ENCODE data around the gene KRTAP5-1. TPM values are rescaled to one million over a fixed set of nuclear protein-coding genes. Genes with fewer than 3 reads are reported as not detected.

Gene KRTAP5-1
- polyA plus RNA-seq, 1 of the 3 experiments (the other 2 are of a cell fraction) = not detected

DNA sequence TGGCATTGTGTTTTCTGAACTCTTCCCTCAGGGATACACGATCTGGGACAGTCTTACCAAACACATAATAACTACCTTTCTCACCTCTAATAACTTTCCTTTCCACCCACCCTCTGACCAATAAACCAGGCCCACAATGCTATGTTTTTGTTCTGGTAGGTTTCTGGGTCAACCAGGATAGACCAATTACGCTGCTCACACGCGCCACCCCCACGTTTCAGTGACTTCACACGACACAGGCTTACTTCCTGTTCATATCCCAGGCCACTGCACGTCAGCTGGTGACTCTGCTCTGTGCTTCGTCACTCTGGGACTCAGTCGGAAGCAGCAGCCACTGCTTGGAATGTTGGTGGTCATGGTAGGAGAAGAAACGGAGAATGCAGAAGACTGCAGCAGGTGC lies 34.4 kb upstream of the KRTAP5-1 start:
- TF ChIP-seq USF1 (IDR thresholded peaks at IDR 0.05; ENCODE audit: borderline replicate concordance, low read depth) = no peak
- TF ChIP-seq, protein P1, sequence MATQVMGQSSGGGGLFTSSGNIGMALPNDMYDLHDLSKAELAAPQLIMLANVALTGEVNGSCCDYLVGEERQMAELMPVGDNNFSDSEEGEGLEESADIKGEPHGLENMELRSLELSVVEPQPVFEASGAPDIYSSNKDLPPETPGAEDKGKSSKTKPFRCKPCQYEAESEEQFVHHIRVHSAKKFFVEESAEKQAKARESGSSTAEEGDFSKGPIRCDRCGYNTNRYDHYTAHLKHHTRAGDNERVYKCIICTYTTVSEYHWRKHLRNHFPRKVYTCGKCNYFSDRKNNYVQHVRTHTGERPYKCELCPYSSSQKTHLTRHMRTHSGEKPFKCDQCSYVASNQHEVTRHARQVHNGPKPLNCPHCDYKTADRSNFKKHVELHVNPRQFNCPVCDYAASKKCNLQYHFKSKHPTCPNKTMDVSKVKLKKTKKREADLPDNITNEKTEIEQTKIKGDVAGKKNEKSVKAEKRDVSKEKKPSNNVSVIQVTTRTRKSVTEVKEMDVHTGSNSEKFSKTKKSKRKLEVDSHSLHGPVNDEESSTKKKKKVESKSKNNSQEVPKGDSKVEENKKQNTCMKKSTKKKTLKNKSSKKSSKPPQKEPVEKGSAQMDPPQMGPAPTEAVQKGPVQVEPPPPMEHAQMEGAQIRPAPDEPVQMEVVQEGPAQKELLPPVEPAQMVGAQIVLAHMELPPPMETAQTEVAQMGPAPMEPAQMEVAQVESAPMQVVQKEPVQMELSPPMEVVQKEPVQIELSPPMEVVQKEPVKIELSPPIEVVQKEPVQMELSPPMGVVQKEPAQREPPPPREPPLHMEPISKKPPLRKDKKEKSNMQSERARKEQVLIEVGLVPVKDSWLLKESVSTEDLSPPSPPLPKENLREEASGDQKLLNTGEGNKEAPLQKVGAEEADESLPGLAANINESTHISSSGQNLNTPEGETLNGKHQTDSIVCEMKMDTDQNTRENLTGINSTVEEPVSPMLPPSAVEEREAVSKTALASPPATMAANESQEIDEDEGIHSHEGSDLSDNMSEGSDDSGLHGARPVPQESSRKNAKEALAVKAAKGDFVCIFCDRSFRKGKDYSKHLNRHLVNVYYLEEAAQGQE (IDR thresholded peaks at IDR 0.05; ENCODE audit: low read depth, low read length) = no peak
- TF ChIP-seq EZH2phosphoT487 (IDR thresholded peaks at IDR 0.05; ENCODE audit: borderline replicate concordance, low read depth) = no peak
- no peak for TF ChIP-seq YY1 (IDR thresholded peaks at IDR 0.05; ENCODE audit: low read depth)
- TF ChIP-seq RFX5 (IDR thresholded peaks at IDR 0.05; ENCODE audit: low read length) = no peak
- TF ChIP-seq RXRA (IDR thresholded peaks at IDR 0.05; ENCODE audit: borderline replicate concordance, low read depth) = no peak
- TF ChIP-seq GABPA (IDR thresholded peaks at IDR 0.05; ENCODE audit: low read depth) = no peak
- TF ChIP-seq CHD2 (IDR thresholded peaks at IDR 0.05; ENCODE audit: low read length, partially characterized antibody) = no peak
- no peak for TF ChIP-seq FOXM1 (IDR thresholded peaks at IDR 0.05; ENCODE audit: low read depth)
- no peak for TF ChIP-seq TCF12 (IDR thresholded peaks at IDR 0.05)
- TF ChIP-seq NFIC (IDR thresholded peaks at IDR 0.05; ENCODE audit: borderline replicate concordance) = no peak
- TF ChIP-seq FOXJ3 (CRISPR knock-in tag; IDR thresholded peaks at IDR 0.05) = no peak
- TF ChIP-seq, protein P2, sequence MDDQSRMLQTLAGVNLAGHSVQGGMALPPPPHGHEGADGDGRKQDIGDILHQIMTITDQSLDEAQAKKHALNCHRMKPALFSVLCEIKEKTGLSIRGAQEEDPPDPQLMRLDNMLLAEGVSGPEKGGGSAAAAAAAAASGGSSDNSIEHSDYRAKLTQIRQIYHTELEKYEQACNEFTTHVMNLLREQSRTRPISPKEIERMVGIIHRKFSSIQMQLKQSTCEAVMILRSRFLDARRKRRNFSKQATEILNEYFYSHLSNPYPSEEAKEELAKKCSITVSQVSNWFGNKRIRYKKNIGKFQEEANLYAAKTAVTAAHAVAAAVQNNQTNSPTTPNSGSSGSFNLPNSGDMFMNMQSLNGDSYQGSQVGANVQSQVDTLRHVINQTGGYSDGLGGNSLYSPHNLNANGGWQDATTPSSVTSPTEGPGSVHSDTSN (IDR thresholded peaks at IDR 0.05) = no peak
- Histone ChIP-seq H3K4me3 (ENCODE audit: low read depth in 2 of 2, low read length in 1 of 2) (no peak overlapping the region), H3K27me3 (ENCODE audit: insufficient read depth) (no peaks in the 10 kb centered on the region; the same call in 1 of the 2 replicates), H3K27ac (ENCODE audit: low read depth in 2 of 2, low read length in 1 of 2) (no peak overlapping the region), H3K36me3 (replicated peaks in 1 of 2; ENCODE audit: control insufficient read depth in 1 of 2, insufficient read depth in 2 of 2, low read length in 1 of 2) (no peaks in the 10 kb centered on the region), H3K9me2 (no peaks in the 10 kb centered on the region), H3F3A (replicated peaks; ENCODE audit: insufficient read depth) (no peaks in the 10 kb centered on the region), H3K4me1 (ENCODE audit: control insufficient read depth in 1 of 2, insufficient read depth in 2 of 2, low read depth in 1 of 2, low read length in 1 of 2) (no peaks in the 10 kb centered on the region; a peak in 1 of 4 replicates), H4K20me1 (ENCODE audit: insufficient read depth) (no peaks in the 10 kb centered on the region), H2AFZ (ENCODE audit: low read depth) (no peak overlapping the region), H3K4me2 (no peak overlapping the region), H3K79me2 (ENCODE audit: insufficient read depth) (no peaks in the 10 kb centered on the region), H3K9me3 (no peaks in the 10 kb centered on the region), H3K9ac (no peak overlapping the region)
- CTCF ChIA-PET = interaction anchor here (1.2 to 3.7 kb wide), 3 partner anchors 9 to 73 kb away, joined by 3 to 16 read pairs (median 3); partner anchors contain the start of gene KRTAP5-5
- DNase-seq = no peak
- 48% methylated on average over 10 of the region's 10 CpGs for WGBS (ENCODE audit: low lambda C conversion rate)
- POLR2A ChIA-PET = no interaction called here

Measured in SK-N-SH (cell line).